Ascending aorta (tissue), 2 donors: ENCODE results near the gene ARHGAP26. TPM values are rescaled to one million over a fixed set of nuclear protein-coding genes. Genes with fewer than 3 reads are reported as not detected.
A peak's percentile ranks its signal among the peaks of the same experiment; 100 is the strongest.

Experiments
- DNase-seq, 2 donors: peaks; one replicate each; pipeline ENCODE4 v3.0.0-alpha.2; 2019; ENCODE audit warnings: low spot score in 2 of 2
- H3K27ac ChIP-seq, 2 donors: fragments of 200-600 bp; sonication (generic); one replicate each; pipeline ENCODE4 v1.5.1; 2016 to 2017; ENCODE audit warnings: mild to moderate bottlenecking in 1 of 2
- H3K27me3 ChIP-seq: fragments of 200-600 bp; sonication (generic); one replicate; pipeline ENCODE4 v1.5.1; 2017
- H3K36me3 ChIP-seq, 2 donors: fragments of 200-600 bp; sonication (generic); one replicate each; pipeline ENCODE4 v1.5.1; 2016
- H3K4me1 ChIP-seq, 2 donors: fragments of 200-600 bp; sonication (generic); one replicate each; pipeline ENCODE4 v1.5.1; 2016 to 2017; ENCODE audit warnings: mild to moderate bottlenecking in 1 of 2
- H3K4me3 ChIP-seq, 2 donors: fragments of 200-600 bp; sonication (generic); one replicate each; pipeline ENCODE4 v1.5.1; 2016 to 2017; ENCODE audit warnings: mild to moderate bottlenecking in 1 of 2
- H3K9me3 ChIP-seq, 2 donors: fragments of 200-600 bp; sonication (generic); one replicate each; pipeline ENCODE4 v1.5.1; 2016
- CTCF ChIP-seq, 3 experiments: fragments of 200-600 bp in 2 of 3; fragments of 450-650 bp in 1 of 3; sonication (generic) in 2 of 3; IDR thresholded peaks; one replicate each; pipeline ENCODE4 v1.5.1; 2016 to 2019; ENCODE audit warnings: antibody characterized with exemption in 3 of 3, mild to moderate bottlenecking in 1 of 3, moderate library complexity in 1 of 3
- intact Hi-C: fragments of 100-400 bp; cut with DNase I; formaldehyde crosslinking; loops from one replicate; pipeline ENCODE4 v1.15.1; 2023
- total RNA-seq: library from RNA; depleted of rRNA; stranded (reverse); fragments of >200 nt; gene quantifications from one replicate; pipeline ENCODE4 v1.1.0, GENCODE V29; 2016

ARHGAP26 gene
- total RNA-seq, 1 donor from 2014 or later: 34.9 TPM

DNA sequence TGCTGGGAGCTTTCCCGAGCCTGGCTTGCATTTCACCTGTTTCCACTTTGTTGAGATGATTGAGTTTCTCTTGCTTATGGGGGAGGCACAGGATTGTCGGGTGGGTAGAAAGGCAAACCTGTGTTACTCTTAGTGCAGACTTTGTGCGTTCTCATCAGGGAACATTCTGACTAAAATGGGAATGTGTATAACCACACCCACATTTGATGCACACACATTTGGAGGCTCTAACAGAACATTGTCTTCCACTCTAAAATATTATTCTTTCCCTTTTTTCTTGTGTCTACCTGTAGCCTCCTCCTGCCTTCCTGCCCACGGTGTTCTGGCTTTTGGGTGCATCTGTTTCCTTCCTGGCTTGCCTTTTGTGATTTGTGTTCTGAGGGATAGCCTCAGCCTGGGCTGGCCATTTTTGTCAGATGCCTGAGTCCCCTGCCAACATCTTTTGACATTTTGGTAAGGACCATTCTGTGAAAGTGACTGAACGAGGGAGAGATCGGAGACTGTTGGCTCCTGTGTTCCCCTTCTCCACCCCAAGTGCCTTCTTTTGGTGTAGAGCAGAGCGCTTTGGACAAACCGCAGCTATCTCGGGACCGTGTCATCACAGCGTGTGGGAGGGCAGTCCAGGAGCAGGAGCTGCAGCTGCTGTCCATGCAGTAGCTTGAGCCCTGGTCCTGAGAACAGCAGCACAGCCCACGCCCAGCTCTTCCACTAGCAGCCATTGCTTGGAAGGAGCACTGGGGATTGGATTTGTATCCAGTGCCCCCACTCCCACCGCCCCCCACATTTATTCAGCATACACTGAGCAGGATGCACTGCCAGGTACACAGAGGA is 101.4 kb downstream of the ARHGAP26 start:
- Histone ChIP-seq H3K9me3 (no peaks in the 10 kb centered on the region), H3K27ac (no peak overlapping the region), H3K27me3 (no peaks in the 10 kb centered on the region), H3K4me3 (no peak overlapping the region), H3K36me3 (no peaks in the 10 kb centered on the region), H3K4me1 (peaks cover 13 to 39% of the 10 kb centered on the region in 2 donors)
- no peak for TF ChIP-seq CTCF (IDR thresholded peaks at IDR 0.05)
- DNase-seq: no peak
- intact Hi-C loops: no loop called here

- H3K36me3 ChIP-seq: no peaks in the 10 kb centered on the region
- peaks cover 13 to 35% of the 10 kb centered on the region in 2 donors for H3K4me1 ChIP-seq
- TF ChIP-seq CTCF (IDR thresholded peaks at IDR 0.05): no peak
- no peak for DNase-seq
- H3K27me3 ChIP-seq: no peaks in the 10 kb centered on the region
- intact Hi-C loops: no loop called here
- no peak overlapping the region for H3K4me3 ChIP-seq
- no peaks in the 10 kb centered on the region for H3K9me3 ChIP-seq
- no peak overlapping the region for H3K27ac ChIP-seq
These were observed 102.0 kb downstream of the ARHGAP26 start for GRCh38 chr5:142872217-142872616.

DNA sequence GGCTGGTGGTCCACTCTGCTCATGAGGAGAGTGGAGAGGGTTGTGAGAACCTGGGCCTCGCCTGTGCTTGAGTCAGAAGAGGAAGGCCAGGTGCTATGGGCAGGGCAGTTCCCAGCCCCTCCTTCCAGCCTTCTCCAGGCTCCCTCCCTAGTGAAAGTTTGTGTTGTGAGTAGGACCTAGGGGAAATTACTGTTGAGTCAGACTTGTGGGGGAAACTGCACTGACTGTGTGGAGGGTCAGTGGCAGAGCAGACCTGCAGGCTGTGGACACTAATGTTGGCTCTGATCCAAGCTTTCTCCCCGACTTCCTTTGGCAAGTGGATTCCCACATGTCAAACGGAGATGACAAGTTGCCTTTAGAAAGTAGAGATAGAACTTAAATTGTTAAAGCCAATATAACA is 102.6 kb downstream of the ARHGAP26 start:
- intact Hi-C loops: no loop called here
- Histone ChIP-seq H3K27me3 (no peaks in the 10 kb centered on the region), H3K36me3 (no peaks in the 10 kb centered on the region), H3K4me3 (no peak overlapping the region), H3K4me1 (peaks cover 13 to 30% of the 10 kb centered on the region in 2 donors), H3K27ac (no peak overlapping the region), H3K9me3 (no peaks in the 10 kb centered on the region)
- DNase-seq: no peak
- TF ChIP-seq CTCF (IDR thresholded peaks at IDR 0.05): no peak

DNA sequence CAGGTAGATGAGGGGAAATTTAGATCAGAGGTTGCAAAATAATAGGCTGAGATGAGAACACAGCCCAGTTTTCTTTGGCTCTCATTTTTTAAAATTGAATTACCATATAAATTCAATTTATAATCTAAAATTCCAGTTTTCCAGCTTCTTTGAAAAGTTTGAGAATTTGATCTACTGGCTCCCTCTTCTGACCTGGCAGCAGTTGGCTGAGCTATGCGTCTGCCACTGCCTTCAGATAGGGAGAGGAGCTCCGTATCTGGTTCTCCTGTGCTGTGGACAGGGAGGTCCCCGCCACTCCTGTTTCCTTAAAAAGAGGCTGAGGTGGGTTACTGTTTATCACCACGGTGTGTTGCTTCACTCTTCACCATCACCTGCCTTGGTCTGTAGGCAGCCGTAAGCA is 103.7 kb downstream of the ARHGAP26 start:
- peak in 1 of 3 experiments; percentile 25 for TF ChIP-seq CTCF (IDR thresholded peaks at IDR 0.05)
- DNase-seq: no peak
- no peaks in the 10 kb centered on the region for H3K9me3 ChIP-seq
- peaks cover 13 to 29% of the 10 kb centered on the region in 2 donors for H3K4me1 ChIP-seq
- intact Hi-C loops: loop anchor here (2.0 kb wide), 1 partner anchor 103 kb away; the partner anchor contains the start of gene ARHGAP26
- no peaks in the 10 kb centered on the region for H3K27me3 ChIP-seq
- no peak overlapping the region for H3K27ac ChIP-seq
- no peak overlapping the region for H3K4me3 ChIP-seq
- no peaks in the 10 kb centered on the region for H3K36me3 ChIP-seq

DNA sequence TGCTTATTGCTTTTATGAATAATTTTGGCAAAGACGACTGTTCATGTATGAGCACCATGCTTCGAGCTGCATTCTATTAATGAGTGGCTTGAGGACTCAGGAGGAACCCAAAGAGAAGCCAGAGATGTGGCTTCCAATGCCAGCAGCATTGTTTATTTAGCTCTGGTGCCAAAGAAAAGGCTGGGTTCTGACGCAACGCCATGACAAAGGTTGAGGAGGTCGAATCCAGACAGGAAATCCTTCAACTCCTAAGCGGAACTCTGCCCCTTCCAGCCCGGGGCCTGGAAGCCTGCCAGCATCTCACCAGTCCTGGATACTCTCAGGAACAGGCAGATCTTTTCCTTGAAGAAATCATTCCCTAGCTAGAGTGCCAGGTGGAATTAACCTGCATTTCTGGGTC is 104.4 kb downstream of the ARHGAP26 start:
- no peak for TF ChIP-seq CTCF (IDR thresholded peaks at IDR 0.05)
- H3K9me3 ChIP-seq: no peaks in the 10 kb centered on the region
- H3K27ac ChIP-seq: peak overlapping the region; percentile 42 to 56
- H3K36me3 ChIP-seq: no peaks in the 10 kb centered on the region
- peak; percentile 55 to 96 for DNase-seq
- peaks cover 13 to 27% of the 10 kb centered on the region in 2 donors for H3K4me1 ChIP-seq
- no peak overlapping the region for H3K4me3 ChIP-seq
- intact Hi-C loops: loop anchor here (2.0 kb wide), 1 partner anchor 104 kb away; the partner anchor contains the start of gene ARHGAP26
- no peaks in the 10 kb centered on the region for H3K27me3 ChIP-seq
